HG02678 (cell line): ENCODE measurements around the gene MAP2K6.

Experiments
- ATAC-seq: cut with Tn5 transposase; IDR thresholded peaks from one replicate; pipeline ENCODE4 v1.9.1; 2021; ENCODE audit warnings: mild to moderate bottlenecking, moderate library complexity; ENCODE audit not compliant: unreplicated experiment

MAP2K6 gene

DNA sequence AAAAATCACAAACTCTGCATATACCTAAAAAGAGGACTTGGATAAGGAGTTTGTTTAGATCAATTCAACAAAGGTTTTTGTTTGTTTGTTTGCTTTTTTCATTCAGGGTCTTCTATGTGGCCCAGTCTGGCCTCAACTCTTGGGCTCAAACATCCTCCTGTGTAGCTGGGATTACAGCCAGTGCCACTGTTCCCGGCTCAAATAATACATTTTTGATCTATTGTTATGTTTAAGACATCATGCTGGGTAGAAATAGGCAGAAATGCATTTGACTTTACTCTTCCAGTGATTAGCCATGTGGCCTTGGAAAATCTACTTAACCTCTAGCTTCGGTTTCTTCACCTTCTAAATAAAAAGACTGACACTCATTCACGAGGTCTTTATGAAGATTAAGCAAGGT lies 11.5 kb downstream of the MAP2K6 start:
- ATAC-seq: no peak

DNA sequence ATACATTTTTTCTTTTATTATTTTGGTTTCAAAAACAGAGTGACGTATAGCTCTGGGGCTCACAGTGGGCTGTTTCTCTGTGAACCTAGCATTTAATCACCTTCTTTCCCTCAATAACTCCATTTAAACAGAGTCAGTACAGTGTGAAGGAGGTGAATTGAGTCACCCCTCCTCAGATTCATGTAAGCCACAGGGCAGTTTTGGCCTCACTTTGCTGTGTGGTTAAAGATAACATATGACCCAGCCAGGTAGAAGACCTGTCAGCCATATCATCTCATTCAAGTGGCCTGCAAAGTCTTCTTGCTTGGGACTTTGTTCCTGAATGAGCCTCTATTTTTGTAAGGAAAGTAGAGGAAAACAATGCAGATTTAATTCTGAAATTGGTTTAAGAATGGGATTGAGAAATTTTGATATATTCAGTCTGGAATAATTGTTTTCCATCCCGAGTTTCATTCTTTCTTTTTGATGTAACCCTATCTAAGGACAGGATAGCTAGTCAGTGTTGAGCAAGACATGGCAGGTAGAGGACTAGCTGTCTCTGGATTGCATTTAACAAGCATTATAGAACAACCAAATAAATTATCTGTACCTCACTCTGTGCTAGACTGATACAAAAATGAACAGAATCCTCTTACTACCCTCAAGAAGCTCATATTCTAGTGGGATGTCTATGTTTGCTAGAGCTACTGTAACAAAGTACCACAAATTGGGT lies 13.1 kb downstream of the MAP2K6 start:
- no peak for ATAC-seq

DNA sequence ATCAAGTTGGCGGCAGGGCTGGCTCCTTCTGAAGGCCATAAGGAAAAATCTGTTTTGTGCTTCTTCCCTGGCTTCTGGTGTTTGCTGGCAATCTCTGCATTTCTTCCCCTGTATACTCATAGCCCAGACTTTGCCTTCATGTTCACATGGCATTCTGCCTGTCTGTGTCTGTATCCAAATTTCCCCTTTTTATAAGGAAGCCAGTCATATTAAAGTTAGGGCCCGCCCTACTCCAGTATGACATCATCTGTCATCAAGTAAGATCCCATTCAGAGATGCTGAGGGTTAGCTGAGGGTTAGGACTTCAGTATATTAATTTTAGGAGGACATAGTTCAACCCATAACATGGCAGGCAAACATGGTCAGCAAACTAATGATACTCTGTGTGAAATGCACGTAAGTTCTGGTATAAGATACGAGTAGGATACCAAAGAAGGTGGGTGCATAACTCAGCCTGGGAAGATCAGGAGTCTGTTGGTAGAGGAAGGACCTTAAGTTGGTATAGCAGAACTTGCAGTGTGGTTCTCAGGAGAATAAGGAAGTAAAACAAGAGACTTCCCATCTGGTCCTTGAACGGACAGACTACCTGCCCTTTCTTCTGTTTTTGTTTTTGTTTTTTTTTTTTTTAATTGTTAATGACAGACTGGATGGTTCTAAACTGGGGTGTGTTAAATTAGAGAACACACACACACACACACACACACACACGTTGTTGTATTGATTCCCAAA lies 13.9 kb downstream of the MAP2K6 start:
- ATAC-seq: no peak

DNA sequence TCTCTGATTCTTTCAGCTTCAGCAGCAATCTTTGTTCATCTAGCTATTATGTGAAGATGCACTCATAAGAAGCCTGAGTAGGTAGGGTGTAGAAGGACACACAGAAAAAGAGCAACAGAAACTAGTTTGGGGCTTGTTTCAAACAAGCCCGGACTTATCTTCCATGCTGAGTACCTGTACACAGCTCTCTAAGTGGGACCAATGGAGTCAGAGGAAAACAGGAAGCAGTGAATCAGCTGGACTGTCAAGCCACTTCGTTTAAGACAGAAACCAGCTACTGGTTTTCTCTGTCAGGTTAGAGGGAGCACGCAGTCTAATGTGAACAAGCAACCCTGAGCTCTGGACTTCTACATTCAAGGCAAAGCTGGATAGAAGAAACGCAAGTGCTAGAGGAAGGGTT lies 16.0 kb downstream of the MAP2K6 start:
- peak; percentile 55 for ATAC-seq

DNA sequence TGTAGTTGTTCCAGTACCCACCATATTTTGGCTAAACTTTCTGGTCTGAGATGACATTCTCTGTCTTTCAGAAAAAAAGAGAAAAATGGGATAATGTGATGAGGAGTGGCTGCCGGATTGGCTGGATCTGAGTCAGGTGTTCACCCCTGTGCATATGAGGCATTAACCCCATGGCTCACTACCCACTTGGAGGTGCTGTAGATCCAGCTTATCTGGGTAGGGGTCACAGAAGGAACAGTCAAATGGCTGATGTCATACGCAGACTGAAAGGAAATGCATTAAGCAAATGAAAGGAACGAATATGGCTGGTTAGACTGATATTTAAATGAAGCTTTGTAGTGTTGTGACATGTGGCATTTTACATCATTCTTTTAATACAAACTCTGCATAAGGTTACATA lies 17.3 kb downstream of the MAP2K6 start:
- no peak for ATAC-seq

DNA sequence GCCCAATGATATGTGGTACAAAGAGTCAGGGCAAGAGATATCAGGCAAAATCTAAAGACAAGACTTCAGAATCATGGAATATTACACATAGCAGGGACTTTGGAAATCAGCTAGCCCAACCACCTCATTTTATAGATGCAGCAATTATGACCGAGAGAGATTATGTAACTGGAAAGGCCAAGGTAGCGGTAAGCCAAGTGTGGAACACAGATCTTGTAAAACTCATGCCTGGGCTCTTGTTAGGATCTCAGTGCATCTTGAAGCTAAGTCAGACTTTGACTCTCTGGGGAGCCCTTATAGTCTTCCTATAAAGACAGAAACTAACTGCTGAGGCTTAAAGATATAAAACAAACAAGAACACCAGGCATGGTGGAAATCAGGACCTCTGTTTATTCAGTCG lies 18.6 kb downstream of the MAP2K6 start:
- no peak for ATAC-seq

DNA sequence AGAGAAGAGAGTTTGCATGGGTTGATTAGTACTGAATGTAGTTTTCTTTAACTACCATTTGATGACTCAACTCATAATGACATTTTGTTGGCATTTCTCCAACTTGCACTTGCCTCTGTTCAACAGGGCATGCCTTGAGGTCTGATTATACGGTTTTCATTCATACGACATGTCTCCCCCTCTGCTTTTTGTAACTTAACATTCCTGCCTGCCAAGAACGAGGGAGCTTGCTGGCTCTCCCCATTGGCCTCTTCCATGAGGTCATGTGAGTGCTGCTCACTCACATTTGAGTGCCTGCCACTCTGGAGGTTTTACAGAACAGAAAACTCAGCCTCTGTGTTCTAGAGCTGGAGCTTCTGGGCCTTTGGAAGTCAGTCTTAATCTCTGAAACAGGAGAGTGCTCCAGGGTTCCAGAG lies 19.7 kb downstream of the MAP2K6 start:
- ATAC-seq: no peak

DNA sequence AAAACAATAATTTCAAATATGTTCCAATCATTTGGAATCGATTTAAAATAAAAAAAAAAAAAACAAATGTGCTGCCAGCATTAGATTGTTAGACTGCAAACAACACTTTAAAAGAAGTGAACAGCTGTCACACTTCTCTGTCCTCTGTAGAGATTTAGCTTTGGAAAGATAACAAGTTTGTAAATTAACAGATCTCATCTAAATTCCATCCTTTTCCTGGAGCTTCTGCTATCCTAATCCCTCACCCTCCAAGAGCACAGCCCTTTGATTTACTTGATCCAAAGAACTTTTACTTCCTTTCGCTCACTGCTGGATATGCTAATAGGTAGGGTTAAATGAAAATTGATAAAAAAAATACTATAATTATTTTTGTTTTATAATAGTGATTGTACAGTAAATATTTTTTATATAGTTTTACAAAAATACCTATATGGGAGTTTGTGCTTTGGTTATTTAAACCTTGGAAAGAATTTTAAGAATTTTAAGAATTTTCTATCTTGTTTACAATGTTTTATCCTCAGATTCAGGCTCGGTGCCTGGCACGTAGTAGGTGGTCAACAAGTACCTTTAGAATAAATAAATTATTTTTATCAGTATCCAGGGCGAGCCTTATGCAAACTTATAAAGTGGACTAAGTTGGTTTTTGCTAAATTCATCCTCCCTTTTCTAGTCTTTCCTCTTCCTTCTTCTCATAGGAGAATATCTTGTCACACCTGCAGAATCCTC lies 21.6 kb downstream of the MAP2K6 start:
- ATAC-seq: no peak

DNA sequence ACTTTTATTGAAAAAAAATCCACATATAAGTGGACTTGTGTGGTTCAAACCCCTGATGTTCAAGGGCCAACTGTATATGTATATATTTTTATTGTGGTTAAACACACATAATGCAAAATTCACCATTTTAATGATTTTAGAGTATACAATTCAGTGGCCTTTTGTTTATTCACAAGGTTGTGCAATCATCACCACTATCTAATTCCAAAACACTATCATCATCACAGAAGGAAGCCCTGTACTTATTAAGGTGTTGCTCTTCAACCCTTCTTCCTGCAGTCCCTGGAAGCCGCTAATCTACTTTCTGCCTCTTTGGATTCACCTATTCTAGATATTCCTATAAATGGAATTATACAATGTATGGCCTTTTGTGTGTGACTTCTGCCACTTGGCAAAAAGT lies 23.0 kb downstream of the MAP2K6 start:
- no peak for ATAC-seq

DNA sequence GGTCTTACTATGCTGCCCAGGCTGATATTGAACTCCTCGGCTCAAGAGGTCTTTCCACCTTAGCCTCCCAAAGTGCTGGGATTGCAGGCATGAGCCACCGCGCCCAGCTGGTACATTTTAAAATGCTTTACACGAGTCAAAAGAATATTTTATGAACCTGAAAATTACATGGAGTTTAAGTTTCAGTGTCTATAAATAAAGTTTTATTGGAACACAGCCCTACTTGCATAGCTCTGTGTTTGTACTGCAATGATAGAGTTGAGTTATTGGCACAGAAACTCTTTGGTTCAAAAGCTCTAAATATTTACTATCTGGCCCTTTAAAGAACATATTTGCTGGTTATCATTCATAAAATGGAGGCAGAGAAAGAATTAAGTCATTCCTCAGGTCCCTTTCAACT lies 24.3 kb downstream of the MAP2K6 start:
- ATAC-seq: no peak

DNA sequence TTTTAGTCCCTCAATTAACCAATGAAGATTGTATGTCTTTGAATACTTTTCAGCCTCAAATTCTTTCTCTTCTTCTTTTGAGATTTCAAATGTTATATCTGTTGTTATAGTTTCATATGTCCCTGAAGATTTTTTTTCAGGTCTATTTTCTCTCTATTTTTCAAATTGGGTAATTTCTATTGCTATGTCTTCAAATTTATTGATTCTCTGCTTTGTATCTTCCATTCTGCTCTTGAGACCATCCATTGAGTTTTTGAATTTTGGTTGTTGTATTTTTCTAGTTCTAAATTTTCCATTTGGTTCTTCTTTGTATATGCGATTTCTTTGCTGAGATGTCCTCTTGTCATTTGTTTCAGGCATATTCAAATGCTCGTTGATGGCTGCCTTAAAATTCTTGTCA lies 26.7 kb downstream of the MAP2K6 start:
- ATAC-seq: no peak

DNA sequence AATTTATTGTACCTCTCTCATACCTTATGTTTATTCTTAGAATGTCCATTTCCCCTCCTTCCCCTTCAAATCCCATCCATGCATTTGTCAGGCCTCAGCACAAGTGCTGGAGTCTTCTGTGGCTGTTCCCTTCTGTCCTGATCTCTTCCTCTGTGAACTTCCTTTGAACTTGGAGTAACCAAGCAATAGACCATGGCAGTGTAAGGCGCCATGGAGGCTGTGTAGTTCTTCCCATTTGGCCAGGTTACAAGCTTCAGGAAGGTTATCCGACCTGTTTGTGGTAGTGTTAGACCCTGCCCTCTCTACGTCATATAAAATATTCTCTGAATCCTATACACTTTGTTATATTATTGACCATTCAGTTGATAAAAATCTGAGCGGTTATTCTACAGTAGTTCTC lies 28.6 kb downstream of the MAP2K6 start:
- no peak for ATAC-seq

DNA sequence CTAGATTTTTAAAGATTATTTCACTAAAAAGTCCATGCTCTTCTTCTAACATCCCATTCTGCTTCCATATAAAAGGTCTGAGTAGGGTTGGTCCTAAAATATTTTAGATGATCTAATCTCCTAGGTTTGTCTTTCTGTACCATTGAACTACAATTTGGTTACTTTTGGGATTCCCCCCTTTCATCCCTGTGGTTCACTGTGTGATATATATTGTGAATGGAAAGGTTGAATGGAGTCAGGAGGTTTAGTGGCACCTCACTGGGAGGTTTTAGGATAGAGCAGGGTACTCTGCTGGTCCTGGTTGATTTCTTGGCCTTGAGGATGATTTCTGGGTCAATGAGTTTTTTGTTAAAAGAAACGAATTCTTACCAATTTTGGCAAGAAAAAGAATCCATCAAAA lies 29.5 kb downstream of the MAP2K6 start:
- no peak for ATAC-seq

DNA sequence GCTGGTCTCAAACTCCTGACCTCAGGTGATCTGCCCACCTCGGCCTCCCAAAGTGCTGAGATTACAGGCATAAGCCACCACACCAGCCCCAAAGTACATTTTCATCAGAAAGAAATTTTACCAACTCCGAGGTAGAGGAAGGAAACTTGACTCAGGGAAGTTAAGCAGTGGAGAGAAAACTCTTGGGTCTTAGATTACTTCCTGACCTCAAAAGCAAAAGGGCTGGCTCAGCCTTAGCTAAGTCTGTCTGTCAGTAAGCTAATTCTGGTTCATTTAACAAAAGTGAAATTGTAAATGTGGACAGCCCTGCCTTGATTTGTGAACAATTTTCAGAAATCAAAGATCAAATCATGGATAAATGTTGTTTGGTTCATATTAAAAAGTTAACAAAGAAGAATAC lies 30.6 kb downstream of the MAP2K6 start:
- ATAC-seq: no peak

DNA sequence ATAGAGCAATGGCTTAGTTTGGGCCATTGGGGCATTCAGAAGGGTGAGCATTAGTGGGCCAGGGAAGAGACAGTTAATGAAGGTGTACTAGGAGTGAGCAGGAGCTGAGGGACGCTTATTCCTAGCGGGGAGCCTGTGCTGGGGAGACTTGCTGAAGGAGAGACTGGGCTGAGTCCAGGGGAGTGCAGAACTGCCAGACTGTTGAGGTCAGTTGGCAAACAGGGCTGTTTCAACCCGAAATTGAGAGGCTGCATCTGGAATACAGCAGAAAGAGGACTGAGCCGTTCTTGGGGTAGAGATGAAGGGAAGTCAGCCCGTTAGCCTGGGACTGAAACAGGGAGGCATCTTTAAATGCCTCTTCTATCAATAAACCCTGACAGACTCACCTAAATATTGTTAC lies 33.2 kb downstream of the MAP2K6 start:
- ATAC-seq: no peak

DNA sequence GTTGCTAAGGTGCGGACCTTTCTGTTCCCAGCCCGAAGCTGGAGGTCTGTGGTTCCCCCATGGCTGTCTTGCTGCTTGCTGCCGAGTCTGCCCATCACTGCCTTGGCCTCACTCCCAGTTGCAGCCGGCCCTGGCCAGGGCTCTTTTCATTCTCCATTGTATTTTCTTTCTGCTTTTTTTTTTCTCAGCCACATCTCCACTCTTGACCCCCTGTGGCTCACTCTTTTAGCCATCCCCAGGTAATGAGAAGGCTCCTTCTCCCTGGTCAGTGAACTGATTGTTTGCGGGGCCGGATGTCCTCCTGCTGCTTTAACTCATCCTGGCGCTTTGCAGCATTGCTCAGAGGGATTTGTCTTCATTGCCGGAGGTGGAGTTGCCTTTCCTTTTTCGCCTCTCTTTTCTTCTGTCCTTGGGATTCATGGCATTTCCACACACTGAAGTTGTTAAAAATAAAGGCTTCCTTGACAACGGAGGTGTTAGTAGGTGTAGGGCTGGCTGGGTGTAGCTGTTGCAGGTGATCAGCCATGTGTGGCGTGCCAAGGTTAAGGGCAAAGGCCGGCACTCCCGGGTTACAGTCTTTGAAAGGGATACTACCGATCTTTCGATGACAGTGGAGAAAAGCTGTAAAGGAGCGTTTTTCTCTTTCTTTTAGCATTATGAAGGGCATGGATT lies 34.1 kb downstream of the MAP2K6 start:
- no peak for ATAC-seq

DNA sequence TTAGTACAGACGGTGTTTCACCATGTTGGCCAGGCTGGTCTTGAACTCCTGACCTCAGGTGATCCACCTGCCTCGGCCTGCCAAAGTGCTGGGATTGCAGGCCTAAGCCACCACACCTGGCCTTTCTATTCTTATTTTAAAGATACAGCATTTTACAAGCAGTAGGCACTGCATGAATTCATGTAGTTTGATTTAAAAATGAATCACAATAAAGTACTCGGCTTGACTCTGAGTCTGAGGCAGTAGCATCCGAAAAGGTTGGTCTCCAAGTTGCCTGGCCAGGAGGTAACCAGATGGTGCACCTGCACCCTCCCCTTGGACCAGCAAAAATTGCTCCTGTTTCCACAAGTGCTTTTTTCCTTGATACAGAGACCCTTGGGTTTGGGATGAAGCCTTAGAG lies 35.6 kb downstream of the MAP2K6 start:
- no peak for ATAC-seq

DNA sequence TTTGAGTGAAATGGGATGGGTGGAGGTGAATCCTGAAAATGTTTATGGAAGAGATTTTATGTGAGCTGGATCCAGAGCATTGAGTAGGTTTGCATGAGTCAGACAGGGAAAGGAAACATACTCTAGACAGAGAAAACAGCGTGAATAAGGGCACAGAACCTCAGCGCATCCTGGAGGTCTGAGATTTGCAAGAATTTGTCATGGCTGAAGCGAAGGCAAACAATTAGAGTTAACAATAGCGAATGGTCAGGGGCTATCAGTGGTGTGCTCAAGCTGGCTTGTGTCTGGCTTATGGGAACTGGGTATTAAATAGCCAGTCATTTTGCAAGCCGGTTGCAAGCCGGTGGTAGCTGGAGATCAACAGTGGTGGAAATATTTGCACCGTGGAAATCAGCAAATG lies 36.4 kb downstream of the MAP2K6 start:
- peak; percentile 8 for ATAC-seq

DNA sequence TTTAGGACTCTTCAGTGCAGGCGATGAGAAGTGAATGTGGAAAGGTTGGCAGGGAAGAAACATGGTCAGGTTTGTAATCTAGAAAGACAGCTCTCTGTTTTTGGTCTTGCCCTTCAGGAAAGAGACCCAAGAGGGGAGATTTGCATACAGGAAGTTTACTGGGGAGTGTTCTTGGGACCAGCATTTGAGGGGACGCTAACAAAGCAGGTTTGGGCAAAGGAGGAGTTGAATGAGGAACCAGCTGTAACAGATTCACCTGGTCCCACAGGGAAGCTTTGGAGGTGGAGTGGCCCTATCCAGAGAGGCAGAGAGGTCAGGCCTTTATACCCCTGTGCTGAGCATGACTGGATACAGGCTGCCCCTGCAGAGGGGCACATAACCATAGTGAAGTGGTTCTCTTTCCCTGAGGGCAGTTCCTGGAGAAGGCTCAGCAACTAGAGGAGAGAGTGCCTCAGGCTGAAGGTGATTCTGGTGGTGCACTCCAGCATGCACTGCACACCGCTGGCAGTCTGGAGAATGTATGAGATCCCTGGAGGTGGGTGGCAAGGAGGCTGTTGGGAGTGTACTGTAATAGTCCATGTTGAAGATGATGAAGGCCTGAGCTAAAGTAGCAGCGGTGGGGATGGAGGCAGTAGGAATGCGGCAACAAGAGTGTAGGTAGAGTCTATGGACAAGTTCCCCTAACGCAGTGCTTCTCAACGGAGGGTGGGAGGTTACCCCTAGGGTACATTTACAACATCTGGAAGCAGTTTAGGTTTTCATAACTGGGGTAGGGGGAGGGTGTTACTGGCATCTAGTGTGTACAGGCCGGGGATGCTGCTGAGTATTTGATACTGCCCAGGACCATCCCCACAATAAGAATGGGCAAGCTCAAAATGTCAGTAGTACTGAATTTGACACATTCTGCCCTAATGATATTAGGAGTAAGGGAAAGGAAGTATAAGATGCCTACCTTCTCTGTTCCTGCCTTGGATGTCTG lies 37.2 kb downstream of the MAP2K6 start:
- peak; percentile 79 for ATAC-seq

DNA sequence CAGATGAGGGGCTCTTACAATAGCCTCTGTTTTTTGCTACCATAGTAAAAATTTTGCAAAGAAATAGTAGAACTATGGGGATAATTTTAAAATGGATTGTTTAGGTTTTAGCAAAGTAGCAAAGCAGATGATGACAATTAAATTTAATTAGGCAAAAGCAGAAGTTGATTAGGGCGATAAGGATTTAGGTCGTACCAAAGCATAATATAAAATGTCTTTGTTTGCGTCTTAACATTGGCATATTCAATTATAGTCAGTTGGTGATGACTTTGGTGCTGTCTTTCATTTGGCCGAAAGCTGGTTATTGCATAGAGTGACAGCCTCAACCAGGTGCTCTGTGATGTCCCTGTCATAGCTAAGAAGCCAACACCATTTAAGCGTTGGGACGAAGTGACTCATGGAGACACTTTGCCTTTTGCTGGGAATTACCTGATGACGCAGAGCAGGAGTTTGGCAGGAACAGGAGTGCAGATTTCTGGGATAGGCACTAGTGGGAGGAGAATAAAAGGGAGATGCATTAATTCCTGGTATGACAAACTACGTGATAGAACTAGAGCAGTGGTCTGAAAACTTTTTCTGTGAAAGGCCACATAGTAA lies 38.3 kb downstream of the MAP2K6 start:
- ATAC-seq: no peak
